Measurements from ENCODE around the gene ZNF536. TPM values are rescaled to one million over a fixed set of nuclear protein-coding genes. Genes with fewer than 3 reads are reported as not detected.

Gene ZNF536
- total RNA-seq = not detected

- intact Hi-C loops (cut with micrococcal nuclease) = no loop called here
- H3K4me1 Mint-ChIP-seq (ENCODE audit: low read depth) = peaks cover 4% of the 10 kb centered on the region
- H3K36me3 Mint-ChIP-seq (ENCODE audit: low read depth) = no peaks in the 10 kb centered on the region
- no peak within 1 kb of the TSS for H3K27ac Mint-ChIP-seq
- no peaks in the 10 kb centered on the region for H3K9me3 Mint-ChIP-seq
- no peak for DNase-seq
- H3K27me3 Mint-ChIP-seq (ENCODE audit: low read depth) = peaks cover 20% of the 10 kb centered on the region
- CTCF ChIA-PET = no interaction called here
- H3K4me3 Mint-ChIP-seq = no peak within 1 kb of the TSS
Observed at GRCh38 chr19:30371960-30372824, at the start of gene ZNF536. Gene ZNF536, plus strand, starts transcription at chr19:30372384. Its CDS starts 71,179 bp downstream, at chr19:30443563.

DNA sequence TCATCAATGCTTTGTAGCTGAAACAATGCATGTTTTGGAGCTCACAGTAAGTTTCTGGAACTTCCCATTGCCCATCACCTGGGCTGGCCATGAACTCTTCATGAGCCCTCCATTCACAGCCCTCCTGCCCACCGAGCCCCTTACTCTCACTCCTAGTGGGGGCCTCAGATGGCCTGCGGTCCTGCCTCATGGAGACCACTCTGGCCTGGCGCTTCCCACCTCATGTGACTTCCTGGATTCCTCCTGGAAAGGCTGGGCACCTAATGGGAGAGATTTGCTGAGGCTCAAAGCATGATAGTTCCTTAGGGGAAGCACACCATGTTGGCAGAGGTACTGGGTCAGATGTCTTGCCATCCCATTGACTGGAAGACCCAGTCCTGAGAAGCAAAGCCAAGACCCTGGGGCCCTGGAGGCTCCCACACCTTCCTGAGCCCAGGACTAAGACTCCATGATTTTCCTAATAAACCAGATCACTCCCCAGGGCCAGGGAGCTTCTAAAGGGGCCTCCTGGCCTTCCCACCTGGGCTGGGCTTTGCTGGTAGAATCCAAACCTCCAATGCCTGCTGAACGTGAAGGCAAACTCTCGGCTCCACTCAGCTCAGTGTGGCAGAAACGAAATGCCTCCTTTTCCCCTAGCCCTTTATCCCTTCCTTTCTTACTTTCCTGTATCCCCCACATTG is 49.4 kb upstream of the ZNF536 start:
- H3K4me1 Mint-ChIP-seq (ENCODE audit: low read depth) = no peaks in the 10 kb centered on the region
- CTCF ChIA-PET = interaction anchor here (0.6 kb wide), 1 partner anchor 1801 kb away, joined by 4 read pairs; no protein-coding TSS in a partner anchor
- H3K27me3 Mint-ChIP-seq (ENCODE audit: low read depth) = peaks cover 3% of the 10 kb centered on the region
- no peak overlapping the region for H3K27ac Mint-ChIP-seq
- H3K9me3 Mint-ChIP-seq = no peaks in the 10 kb centered on the region
- intact Hi-C loops (cut with micrococcal nuclease) = no loop called here
- H3K36me3 Mint-ChIP-seq (ENCODE audit: low read depth) = no peaks in the 10 kb centered on the region
- no peak overlapping the region for H3K4me3 Mint-ChIP-seq
- no peak for DNase-seq

DNA sequence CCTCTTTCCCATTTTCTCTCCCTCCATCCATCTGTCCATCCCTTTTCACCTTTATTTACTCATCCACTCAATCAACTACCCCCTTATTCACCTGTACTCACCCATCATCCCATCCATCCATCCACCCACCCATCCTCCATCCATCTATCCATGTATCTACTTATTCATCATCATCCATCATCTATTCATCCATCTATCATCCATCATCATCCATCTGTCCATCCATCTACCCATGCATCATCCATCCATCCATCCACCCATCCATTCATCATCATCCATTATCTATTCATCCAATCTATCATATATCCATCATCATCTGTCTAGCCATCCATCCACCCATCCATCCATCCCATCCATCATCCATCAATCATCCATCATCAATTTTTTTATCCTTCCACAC is 48.3 kb upstream of the ZNF536 start:
- no peak overlapping the region for H3K4me3 Mint-ChIP-seq
- no peaks in the 10 kb centered on the region for H3K4me1 Mint-ChIP-seq (ENCODE audit: low read depth)
- no peak overlapping the region for H3K27ac Mint-ChIP-seq
- CTCF ChIA-PET = no interaction called here
- peaks cover 3% of the 10 kb centered on the region for H3K27me3 Mint-ChIP-seq (ENCODE audit: low read depth)
- H3K36me3 Mint-ChIP-seq (ENCODE audit: low read depth) = no peaks in the 10 kb centered on the region
- no peak for DNase-seq
- no peaks in the 10 kb centered on the region for H3K9me3 Mint-ChIP-seq
- intact Hi-C loops (cut with micrococcal nuclease) = no loop called here

GRCh38 chr19:30324982-30325381 is 47.2 kb upstream of the ZNF536 start:
- Mint-ChIP-seq H3K9me3 (no peaks in the 10 kb centered on the region), H3K4me3 (no peak overlapping the region)
- CTCF ChIA-PET = no interaction called here

GRCh38 chr19:30325676-30326392 is 46.4 kb upstream of the ZNF536 start:
- no peak overlapping the region for H3K27ac Mint-ChIP-seq
- no peak overlapping the region for H3K4me3 Mint-ChIP-seq
- intact Hi-C loops (cut with micrococcal nuclease) = no loop called here
- H3K27me3 Mint-ChIP-seq (ENCODE audit: low read depth) = peaks cover 3% of the 10 kb centered on the region
- no peaks in the 10 kb centered on the region for H3K9me3 Mint-ChIP-seq
- no peaks in the 10 kb centered on the region for H3K36me3 Mint-ChIP-seq (ENCODE audit: low read depth)
- DNase-seq = no peak
- no peaks in the 10 kb centered on the region for H3K4me1 Mint-ChIP-seq (ENCODE audit: low read depth)
- CTCF ChIA-PET = interaction anchor here (0.7 kb wide), 1 partner anchor 16 kb away, joined by 4 read pairs; no protein-coding TSS in a partner anchor

More at GRCh38 chr19:30324982-30325381, 47.2 kb upstream of the ZNF536 start:
- H3K27ac Mint-ChIP-seq = no peak overlapping the region
- peaks cover 3% of the 10 kb centered on the region for H3K27me3 Mint-ChIP-seq (ENCODE audit: low read depth)
- H3K36me3 Mint-ChIP-seq (ENCODE audit: low read depth) = no peaks in the 10 kb centered on the region
- intact Hi-C loops (cut with micrococcal nuclease) = no loop called here
- DNase-seq = no peak
- H3K4me1 Mint-ChIP-seq (ENCODE audit: low read depth) = no peaks in the 10 kb centered on the region

GRCh38 chr19:30326393-30326710 is 45.8 kb upstream of the ZNF536 start:
- Mint-ChIP-seq H3K27me3 (ENCODE audit: low read depth) (peaks cover 3% of the 10 kb centered on the region), H3K4me3 (no peak overlapping the region), H3K4me1 (ENCODE audit: low read depth) (no peaks in the 10 kb centered on the region), H3K36me3 (ENCODE audit: low read depth) (no peaks in the 10 kb centered on the region), H3K27ac (no peak overlapping the region), H3K9me3 (no peaks in the 10 kb centered on the region)
- no peak for DNase-seq
- CTCF ChIA-PET = interaction anchor here (0.7 kb wide), 1 partner anchor 17 kb away, joined by 4 read pairs; no protein-coding TSS in a partner anchor
- intact Hi-C loops (cut with micrococcal nuclease) = no loop called here

DNA sequence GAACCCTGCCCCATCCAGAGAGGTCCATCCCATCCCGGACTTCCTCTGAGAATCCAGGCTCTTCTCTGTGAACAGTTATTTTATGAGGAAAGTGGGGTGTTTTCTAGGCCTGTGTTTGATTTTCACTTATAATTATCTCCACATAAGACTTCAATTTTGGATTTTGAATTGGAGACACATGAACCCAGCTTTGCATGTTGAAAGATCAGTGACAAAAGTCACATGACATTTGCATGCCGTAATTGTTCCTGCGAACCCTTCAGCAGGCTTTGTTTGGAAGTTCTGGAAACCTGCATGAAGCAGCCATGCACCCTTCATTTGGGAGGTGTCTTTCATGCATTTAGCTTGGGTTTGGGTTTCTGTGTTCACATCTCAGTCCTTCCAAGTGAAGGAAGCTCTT is 44.9 kb upstream of the ZNF536 start:
- DNase-seq = no peak
- Mint-ChIP-seq H3K9me3 (no peaks in the 10 kb centered on the region), H3K36me3 (ENCODE audit: low read depth) (no peaks in the 10 kb centered on the region), H3K27ac (no peak overlapping the region), H3K4me3 (no peak overlapping the region), H3K4me1 (ENCODE audit: low read depth) (no peaks in the 10 kb centered on the region), H3K27me3 (ENCODE audit: low read depth) (peaks cover 4% of the 10 kb centered on the region)
- intact Hi-C loops (cut with micrococcal nuclease) = no loop called here
- CTCF ChIA-PET = no interaction called here

DNA sequence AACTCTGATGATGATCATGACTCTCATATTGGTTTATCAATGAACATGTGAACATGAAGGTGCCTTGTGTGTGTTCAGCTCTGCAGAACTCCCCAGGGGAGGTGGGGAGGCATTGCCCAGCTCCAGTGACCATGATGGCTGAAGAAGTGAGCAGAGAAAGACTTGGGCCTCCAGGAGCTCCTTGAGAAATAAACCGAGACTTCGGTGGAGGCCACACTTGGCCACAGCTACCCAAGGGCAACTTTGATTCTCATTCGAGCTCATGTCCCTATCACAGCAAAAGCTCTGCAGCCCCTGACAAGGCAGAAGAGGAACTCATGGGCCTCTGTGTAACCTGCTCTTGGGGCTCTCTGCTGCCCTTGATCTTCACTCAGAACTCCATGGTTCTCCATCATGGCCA is 44.1 kb upstream of the ZNF536 start:
- H3K27ac Mint-ChIP-seq = no peak overlapping the region
- DNase-seq = no peak
- peaks cover 6% of the 10 kb centered on the region for H3K27me3 Mint-ChIP-seq (ENCODE audit: low read depth)
- CTCF ChIA-PET = no interaction called here
- H3K4me3 Mint-ChIP-seq = no peak overlapping the region
- no peaks in the 10 kb centered on the region for H3K36me3 Mint-ChIP-seq (ENCODE audit: low read depth)
- no peaks in the 10 kb centered on the region for H3K9me3 Mint-ChIP-seq
- H3K4me1 Mint-ChIP-seq (ENCODE audit: low read depth) = no peaks in the 10 kb centered on the region
- intact Hi-C loops (cut with micrococcal nuclease) = no loop called here

GRCh38 chr19:30330266-30330665 is 41.9 kb upstream of the ZNF536 start:
- peaks cover 6% of the 10 kb centered on the region for H3K27me3 Mint-ChIP-seq (ENCODE audit: low read depth)
- no peaks in the 10 kb centered on the region for H3K4me1 Mint-ChIP-seq (ENCODE audit: low read depth)
- no peaks in the 10 kb centered on the region for H3K36me3 Mint-ChIP-seq (ENCODE audit: low read depth)
- no peak for DNase-seq
- intact Hi-C loops (cut with micrococcal nuclease) = no loop called here
- CTCF ChIA-PET = no interaction called here
- H3K9me3 Mint-ChIP-seq = no peaks in the 10 kb centered on the region
- H3K27ac Mint-ChIP-seq = no peak overlapping the region
- H3K4me3 Mint-ChIP-seq = no peak overlapping the region

- peaks cover 3% of the 10 kb centered on the region for H3K27me3 Mint-ChIP-seq (ENCODE audit: low read depth)
- H3K4me1 Mint-ChIP-seq (ENCODE audit: low read depth) = no peaks in the 10 kb centered on the region
- H3K27ac Mint-ChIP-seq = no peak overlapping the region
- DNase-seq = no peak
- no peaks in the 10 kb centered on the region for H3K9me3 Mint-ChIP-seq
- no peaks in the 10 kb centered on the region for H3K36me3 Mint-ChIP-seq (ENCODE audit: low read depth)
- H3K4me3 Mint-ChIP-seq = no peak overlapping the region
- CTCF ChIA-PET = no interaction called here
- intact Hi-C loops (cut with micrococcal nuclease) = no loop called here
Observed at GRCh38 chr19:30332445-30333234, 39.5 kb upstream of the ZNF536 start.

DNA sequence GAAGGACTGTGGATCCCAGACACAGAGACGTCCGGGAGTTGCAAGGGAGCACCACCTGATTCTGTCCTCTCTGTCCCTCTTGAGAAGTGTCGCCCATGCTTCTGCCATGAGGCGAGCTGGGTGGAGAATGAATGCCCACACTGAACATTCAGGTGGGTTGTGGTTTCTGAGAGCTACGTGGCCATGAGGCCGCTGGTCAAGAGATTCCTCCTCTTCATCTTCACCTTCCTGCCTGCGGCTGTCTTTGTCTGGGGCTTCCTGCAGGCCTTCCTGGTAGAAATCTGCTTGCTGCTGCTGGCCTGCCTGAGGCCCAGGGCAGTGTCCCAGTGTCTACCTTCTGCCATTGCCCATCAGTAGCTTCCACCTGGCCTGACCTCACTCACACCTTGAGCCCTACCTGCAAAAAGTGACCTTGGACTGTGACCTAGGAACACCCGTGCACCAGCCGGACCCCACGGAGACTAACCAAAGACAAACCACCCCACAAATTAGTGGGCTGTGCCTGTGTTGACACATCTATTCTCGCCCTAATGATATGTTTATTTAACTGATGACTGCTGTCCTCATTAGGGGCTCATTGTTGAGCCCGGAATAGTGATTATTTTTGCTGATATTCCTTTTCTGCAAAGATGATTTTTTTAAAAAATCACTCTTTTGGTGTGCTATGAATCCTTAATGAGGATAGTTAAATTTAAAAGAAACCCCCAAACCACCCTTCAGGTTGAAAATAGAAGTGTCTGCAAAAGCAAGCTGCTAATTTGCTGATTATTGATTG is 38.7 kb upstream of the ZNF536 start:
- intact Hi-C loops (cut with micrococcal nuclease) = no loop called here
- no peaks in the 10 kb centered on the region for H3K4me1 Mint-ChIP-seq (ENCODE audit: low read depth)
- peaks cover 3% of the 10 kb centered on the region for H3K27me3 Mint-ChIP-seq (ENCODE audit: low read depth)
- H3K36me3 Mint-ChIP-seq (ENCODE audit: low read depth) = no peaks in the 10 kb centered on the region
- H3K27ac Mint-ChIP-seq = no peak overlapping the region
- no peaks in the 10 kb centered on the region for H3K9me3 Mint-ChIP-seq
- CTCF ChIA-PET = no interaction called here
- DNase-seq = no peak
- no peak overlapping the region for H3K4me3 Mint-ChIP-seq
